HG03432 (cell line): ENCODE measurements around the gene CYB5RL.

ENCODE experiments used
- ATAC-seq: cut with Tn5 transposase; IDR thresholded peaks from one replicate; pipeline ENCODE4 v1.9.1; 2021; ENCODE audit warnings: mild to moderate bottlenecking, moderate library complexity; ENCODE audit not compliant: unreplicated experiment

Gene CYB5RL

DNA sequence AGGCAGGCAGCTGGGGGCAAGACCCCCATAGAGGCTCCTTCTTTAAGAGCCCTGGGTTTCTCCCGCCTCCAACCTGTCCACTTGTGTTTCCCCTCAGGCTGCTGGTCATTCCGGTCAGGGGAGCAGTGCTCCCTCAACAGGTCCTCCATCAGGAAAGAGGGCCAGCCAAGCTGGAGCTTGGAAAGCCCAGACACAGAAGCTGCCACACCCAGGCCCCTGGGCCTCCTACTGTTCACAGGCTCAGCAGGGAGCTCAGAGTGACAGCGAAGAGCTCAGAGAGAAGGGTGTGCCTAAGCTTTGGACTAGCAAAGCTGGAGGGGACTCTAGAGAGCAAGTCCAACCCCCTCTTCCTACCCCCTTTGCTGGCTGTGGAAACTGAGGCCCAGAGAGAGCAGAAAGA, 36.8 kb downstream of the CYB5RL start:
- ATAC-seq: no peak

GRCh38 chr1:54161495-54162168, 38.2 kb downstream of the CYB5RL start:
- no peak for ATAC-seq

DNA sequence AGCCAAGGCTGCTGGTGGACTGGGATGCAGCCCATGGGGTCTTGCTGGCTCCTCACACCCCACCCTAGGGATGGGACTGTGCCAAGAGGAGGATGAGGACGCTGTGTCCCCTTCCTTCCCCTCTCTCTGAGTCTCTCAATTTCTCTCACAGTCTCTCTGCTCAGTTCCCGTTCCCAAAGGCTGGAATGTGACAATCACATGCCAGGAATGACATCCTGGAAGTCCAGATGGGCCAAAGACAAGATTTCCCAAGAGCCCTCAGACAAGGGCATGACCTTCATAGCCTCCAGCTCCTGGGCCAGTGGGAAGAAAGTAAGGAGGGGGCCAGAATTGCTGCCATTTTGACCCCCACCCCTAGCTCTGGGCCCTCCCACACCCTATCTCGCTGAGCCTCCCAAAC, 39.5 kb downstream of the CYB5RL start:
- ATAC-seq: no peak

GRCh38 chr1:54159733-54160316, 40.0 kb downstream of the CYB5RL start:
- no peak for ATAC-seq

DNA sequence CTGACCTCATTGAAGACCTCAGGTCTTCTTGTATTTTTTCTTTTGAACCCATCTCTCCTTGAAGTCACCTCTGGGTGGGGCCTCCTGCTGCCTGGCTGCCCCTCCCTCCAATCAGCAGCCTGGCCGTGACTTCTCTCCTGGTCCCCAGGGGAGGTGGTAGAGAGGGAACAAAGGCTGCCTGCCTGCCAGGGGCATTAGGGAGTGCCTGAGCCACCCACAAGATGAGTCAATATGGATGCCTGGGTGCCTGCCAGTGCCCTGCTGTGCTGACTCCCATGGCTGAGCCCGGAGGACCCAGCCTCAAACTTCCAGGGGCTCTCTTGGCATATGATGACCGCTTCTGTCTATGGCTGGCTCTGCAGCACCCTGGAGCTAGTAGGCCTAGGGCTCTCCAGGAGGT, 41.8 kb downstream of the CYB5RL start:
- no peak for ATAC-seq

DNA sequence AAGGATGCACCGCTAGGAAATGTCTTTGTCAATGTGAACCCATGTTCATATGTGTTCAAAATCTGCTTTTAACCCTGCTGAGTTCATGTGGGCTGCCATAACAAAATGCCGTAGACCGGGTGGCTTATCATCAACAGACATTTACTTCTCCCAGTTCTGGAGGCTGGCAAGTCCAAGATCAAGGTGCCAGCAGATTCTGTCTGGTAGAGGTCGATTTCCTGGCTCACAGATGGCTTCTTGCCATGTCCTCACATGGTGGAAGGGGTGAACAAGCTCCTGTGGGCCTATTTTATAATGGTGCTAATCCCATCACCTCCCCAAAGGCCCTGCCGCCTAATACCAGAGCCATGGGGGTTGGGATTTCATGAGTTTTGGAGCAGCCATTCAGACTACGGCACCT, 42.4 kb downstream of the CYB5RL start:
- ATAC-seq: no peak

DNA sequence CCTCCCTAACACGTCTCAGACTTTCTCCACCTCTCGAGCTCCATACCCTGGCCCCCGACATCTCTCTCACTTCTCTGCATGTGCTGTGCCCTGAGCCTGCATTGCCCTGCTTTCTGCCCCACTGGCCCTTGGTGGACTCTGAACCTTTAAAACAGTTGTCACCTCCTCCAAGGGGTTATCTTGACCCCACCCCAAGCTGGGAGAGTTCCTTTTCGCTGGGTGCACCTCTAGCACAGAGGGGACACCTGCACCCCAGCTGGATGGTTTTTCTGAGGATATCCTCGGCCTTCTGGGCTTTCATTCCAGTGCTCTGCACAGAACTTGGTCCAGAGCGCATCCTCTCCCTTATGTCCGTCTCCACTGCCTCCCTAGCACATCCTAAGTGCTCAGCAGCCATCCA, 42.8 kb downstream of the CYB5RL start:
- no peak for ATAC-seq

- ATAC-seq: no peak
Observed at GRCh38 chr1:54156201-54156600, 43.6 kb downstream of the CYB5RL start.

DNA sequence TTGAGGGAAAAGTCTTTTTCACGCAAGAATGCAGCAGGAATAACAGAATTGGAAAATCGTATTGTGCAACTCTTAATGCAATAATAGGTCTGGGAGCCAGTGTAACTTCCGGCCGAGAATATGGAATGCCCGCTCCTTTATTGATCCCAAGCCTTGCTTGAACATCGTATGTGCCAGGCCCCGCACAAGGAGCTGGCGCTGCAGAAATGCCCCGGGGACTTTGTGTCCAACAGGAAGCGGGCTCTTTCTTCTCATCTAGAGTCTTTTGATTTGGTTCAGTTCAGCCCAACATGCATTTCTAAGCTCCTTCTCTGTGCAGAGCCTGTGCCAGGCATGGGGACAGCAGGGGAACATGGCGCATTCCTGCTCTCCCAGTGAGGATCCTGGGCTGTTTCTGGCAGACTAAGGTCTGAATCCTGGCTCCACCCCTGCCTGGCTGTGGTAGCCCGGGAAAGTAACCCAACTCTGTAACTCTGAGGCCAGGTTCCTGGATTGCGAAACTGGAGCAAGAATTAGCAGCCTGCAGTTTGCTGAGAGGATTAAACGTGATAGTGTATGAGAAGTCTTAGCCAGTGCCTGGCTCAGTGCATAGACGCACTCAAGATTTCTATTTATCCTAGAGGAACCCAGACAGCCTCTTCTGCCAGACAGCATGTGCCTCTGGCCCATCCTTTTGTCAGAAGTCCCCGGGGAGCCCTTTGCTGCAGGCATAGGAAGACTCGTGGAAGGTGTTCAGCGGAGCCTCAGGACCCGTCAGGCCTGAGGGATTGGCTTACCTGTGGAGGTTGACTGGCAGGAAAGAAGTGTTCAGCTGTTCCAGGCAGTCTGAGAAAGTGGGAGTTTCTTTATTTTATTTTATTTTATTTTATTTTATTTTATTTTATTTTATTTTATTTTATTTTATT, 46.0 kb downstream of the CYB5RL start:
- no peak for ATAC-seq

DNA sequence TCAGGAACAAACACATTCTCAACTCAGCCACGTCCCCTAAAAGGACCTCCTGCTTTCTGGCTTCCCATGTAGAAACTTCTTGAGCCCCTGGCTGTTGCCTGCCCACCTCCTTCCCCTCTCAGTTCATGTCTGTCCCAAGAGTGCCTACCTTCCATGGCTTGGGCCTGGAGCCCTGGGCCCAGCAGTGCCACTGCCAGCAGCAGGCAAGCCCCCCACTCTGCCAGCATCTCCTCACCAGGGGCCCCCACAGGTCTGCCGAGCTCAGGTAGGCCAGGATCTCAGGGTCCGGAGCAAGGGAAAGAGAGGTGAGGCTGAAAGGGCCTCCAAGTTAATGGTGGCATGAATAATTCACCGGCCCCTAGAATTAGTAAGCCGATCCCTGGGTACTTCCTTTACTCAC, 47.1 kb downstream of the CYB5RL start, which contains the start of gene CDCP2:
CDCP2 (minus strand) TSS at position 305 of the 400 bp plus-strand sequence; CDS start at position 227, 78 bp downstream.
- ATAC-seq: no peak

DNA sequence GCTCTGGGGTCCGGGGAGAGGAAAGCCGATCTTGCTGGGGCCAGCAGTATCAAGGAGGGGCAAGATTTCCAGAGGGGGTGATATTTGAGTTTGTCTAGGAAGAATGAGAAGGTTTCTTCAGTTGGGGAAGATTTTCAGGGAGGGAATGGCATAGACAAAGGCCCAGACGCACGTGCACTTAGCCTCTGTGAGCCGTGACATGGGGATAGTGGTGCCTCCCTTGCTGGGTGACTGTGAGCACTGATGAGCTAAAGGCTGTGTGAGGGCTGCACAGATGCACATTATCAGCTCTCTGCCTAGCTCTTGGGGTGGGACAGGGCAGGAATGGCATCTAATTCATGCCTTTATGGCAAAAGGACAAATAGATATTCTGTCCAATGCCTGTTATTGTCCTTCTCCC, 48.8 kb downstream of the CYB5RL start:
- no peak for ATAC-seq
